ENCODE measurements around the gene NAA25. TPM values are rescaled to one million over a fixed set of nuclear protein-coding genes. Genes with fewer than 3 reads are reported as not detected.

The NAA25 gene
- total and polyA plus RNA-seq, 9 donors, result 5.7 to 36.9 (median 23.6) TPM

DNA sequence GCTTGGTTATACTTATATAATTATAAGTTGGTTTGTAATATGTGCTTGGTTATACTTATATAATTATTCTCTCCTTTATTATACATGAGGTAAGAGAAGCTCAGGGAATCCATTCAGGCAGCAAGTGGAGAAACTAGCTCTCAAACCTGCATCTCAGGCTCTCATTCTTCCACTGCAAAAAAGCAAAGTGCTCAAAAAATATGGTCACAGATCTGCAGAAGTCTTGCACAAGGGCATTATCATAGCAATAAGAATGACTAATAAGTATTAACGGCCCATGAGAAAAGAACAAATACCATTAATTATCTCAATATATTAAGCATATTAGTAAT is 16.3 kb upstream of the NAA25 start:
- WGBS, 3 donors, result 2 to 3% (median 2%) methylated on average over 1 of the region's 1 CpG

DNA sequence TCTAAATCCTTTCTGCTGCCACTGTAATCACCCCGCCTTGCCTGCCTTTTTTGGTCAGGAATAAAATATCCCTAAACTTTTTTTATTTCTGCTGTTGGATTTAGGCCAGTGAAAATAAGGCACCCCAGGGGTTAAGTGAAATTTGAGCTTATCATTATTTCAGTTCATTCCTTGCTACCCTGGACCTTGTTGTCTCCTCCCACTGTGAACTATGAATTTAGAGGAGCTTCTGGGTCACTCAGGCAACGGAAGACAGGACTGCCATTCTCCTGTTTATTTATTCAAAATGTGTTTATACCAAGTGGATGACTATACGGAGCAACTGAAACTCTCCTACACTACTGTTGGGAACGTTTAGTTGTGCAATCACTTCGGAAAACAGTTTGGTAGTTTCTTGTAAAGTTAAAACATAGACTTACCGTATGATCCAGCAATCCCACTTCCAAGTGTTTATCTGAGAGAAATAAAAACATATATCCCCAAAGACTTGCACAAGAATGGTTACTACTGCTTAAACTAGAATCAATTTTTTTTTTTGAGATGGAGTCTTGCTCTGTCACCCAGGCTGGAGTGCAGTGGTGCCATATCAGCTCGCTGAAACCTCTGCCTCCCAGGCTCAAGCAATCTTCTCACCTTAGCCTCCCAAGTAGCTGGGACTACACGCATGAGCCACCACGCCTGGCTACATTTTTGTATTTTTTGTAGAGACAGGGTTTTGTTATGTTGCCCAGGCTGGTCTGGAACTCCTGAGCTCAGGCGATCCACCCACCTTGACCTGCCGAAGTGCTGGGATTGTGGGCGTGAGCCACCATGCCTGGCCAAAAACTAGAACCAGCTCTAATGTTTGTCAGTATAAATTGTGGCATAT is 14.5 kb upstream of the NAA25 start:
- Histone ChIP-seq H3K36me3 (no peaks in the 10 kb centered on the region), H3K27ac (peak overlapping the region in 1 of 2 donors; percentile 42), H3K4me3 (no peak overlapping the region), H3K27me3 (no peaks in the 10 kb centered on the region), H3K9me3 (no peaks in the 10 kb centered on the region), H3K4me1 (ENCODE audit: insufficient read depth) (peaks cover 14% of the 10 kb centered on the region)
- intact Hi-C loops (cut with DNase I), result loop anchor here in 1 of 4 donors (10.0 kb wide), 1 partner anchor 108 kb away; the partner anchor contains the start of genes ERP29 and TMEM116
- 48 to 52% (median 50%) methylated on average over 12 of the region's 12 CpGs for WGBS, 3 donors
- DNase-seq, result no peak
- TF ChIP-seq EP300 (IDR thresholded peaks at IDR 0.05), result no peak
- no peak for TF ChIP-seq POLR2A (IDR thresholded peaks at IDR 0.05)
- TF ChIP-seq, protein P1, sequence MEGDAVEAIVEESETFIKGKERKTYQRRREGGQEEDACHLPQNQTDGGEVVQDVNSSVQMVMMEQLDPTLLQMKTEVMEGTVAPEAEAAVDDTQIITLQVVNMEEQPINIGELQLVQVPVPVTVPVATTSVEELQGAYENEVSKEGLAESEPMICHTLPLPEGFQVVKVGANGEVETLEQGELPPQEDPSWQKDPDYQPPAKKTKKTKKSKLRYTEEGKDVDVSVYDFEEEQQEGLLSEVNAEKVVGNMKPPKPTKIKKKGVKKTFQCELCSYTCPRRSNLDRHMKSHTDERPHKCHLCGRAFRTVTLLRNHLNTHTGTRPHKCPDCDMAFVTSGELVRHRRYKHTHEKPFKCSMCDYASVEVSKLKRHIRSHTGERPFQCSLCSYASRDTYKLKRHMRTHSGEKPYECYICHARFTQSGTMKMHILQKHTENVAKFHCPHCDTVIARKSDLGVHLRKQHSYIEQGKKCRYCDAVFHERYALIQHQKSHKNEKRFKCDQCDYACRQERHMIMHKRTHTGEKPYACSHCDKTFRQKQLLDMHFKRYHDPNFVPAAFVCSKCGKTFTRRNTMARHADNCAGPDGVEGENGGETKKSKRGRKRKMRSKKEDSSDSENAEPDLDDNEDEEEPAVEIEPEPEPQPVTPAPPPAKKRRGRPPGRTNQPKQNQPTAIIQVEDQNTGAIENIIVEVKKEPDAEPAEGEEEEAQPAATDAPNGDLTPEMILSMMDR (IDR thresholded peaks at IDR 0.05), result no peak

More for the DNA sequence above, 16.3 kb upstream of the NAA25 start:
- no peaks in the 10 kb centered on the region for H3K9me3 ChIP-seq
- H3K4me3 ChIP-seq, result no peak overlapping the region
- no peak overlapping the region for H3K27ac ChIP-seq
- DNase-seq, result no peak
- intact Hi-C loops (cut with DNase I), result loop anchor here in 1 of 4 donors (10.0 kb wide), 1 partner anchor 110 kb away; the partner anchor contains the start of genes ERP29 and TMEM116
- H3K36me3 ChIP-seq, result no peaks in the 10 kb centered on the region
- TF ChIP-seq POLR2A (IDR thresholded peaks at IDR 0.05) (no peak), EP300 (IDR thresholded peaks at IDR 0.05) (no peak)
- TF ChIP-seq, protein P1 (IDR thresholded peaks at IDR 0.05), result no peak
- H3K4me1 ChIP-seq (ENCODE audit: insufficient read depth), result peaks cover 14% of the 10 kb centered on the region
- H3K27me3 ChIP-seq, result no peaks in the 10 kb centered on the region

DNA sequence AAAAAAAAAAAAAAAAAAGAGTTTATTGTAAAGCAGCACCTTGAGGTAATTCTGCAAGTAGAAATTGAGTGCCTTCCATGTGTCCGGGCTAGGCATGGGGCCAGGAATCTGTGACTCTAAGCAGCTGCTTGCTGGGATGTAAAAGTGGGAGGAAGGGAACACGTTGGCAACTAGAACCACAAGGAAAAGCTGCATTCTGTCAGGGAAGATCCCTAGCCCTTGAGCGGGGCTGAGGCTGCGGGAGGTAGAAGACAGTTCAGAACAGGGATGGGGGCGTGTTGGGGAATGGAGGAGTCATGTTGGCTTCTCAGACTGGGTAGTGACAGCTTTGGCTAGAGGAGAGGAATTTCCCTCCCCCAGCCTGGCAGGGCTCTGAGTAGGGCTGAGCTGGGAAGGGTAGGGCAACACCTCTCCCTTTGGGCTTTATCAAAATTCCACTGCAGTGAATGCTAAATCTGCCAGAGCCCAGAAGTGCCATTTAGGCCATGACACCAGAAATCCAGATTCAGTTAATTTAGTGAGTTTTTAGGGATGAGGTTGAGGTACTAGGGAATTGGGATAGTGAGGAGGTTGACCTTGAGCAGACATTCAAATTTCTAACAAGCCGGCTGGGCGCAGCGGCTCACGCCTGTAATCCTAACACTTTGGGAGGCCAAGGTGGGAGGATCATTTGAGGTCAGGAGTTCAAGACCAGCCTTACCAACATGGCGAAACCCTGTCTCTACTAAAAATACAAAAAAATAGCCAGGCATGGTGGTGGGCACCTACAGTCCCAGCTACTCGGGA is 13.4 kb upstream of the NAA25 start:
- H3K27me3 ChIP-seq, result no peaks in the 10 kb centered on the region
- TF ChIP-seq, protein P1 (IDR thresholded peaks at IDR 0.05), result no peak
- TF ChIP-seq POLR2A (IDR thresholded peaks at IDR 0.05) (no peak), EP300 (IDR thresholded peaks at IDR 0.05) (no peak)
- WGBS, 3 donors, result 15 to 18% (median 16%) methylated on average over 11 of the region's 11 CpGs
- H3K27ac ChIP-seq, result peak overlapping the region in 1 of 2 donors; percentile 42
- H3K4me1 ChIP-seq (ENCODE audit: insufficient read depth), result peaks cover 13% of the 10 kb centered on the region
- DNase-seq, result peak; percentile 67 to 84 (median 79)
- no peaks in the 10 kb centered on the region for H3K36me3 ChIP-seq
- no peak overlapping the region for H3K4me3 ChIP-seq
- intact Hi-C loops (cut with DNase I), result loop anchor here in 1 of 4 donors (10.0 kb wide), 1 partner anchor 107 kb away; the partner anchor contains the start of genes ERP29 and TMEM116
- H3K9me3 ChIP-seq, result no peaks in the 10 kb centered on the region

DNA sequence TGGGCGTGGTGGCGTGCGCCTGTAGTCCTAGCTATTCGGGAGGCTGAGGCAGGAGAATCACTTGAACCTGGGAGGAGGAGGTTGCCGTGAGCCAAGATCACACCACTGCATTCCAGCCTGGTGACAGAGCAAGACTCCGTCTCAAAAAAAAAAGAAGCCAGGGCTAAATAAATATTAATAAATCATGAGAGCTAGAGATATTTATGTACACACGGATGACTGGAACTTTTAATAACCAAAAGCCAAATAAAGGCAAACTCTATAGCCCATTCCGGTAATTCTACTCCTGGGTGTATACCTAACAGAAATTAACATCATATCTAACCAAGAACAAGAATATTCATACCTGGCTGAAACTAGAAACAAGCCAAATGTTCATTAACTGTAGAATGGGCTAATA is 9.1 kb upstream of the NAA25 start:
- Histone ChIP-seq H3K9me3 (no peaks in the 10 kb centered on the region), H3K27me3 (no peaks in the 10 kb centered on the region), H3K36me3 (no peaks in the 10 kb centered on the region), H3K27ac (no peak overlapping the region), H3K4me1 (ENCODE audit: insufficient read depth) (peaks cover 6% of the 10 kb centered on the region), H3K4me3 (no peak overlapping the region)
- intact Hi-C loops (cut with DNase I), result no loop called here
- 79 to 80% (median 79%) methylated on average over 8 of the region's 8 CpGs for WGBS, 3 donors
- DNase-seq, result no peak
- no peak for TF ChIP-seq EP300 (IDR thresholded peaks at IDR 0.05)
- no peak for TF ChIP-seq POLR2A (IDR thresholded peaks at IDR 0.05)
- TF ChIP-seq, protein P1 (IDR thresholded peaks at IDR 0.05), result no peak

Data from ovary (tissue), 9 donors.